HEK293 (cell line): ENCODE results near the gene CELSR1.

Experiments
- CTCF ChIP-seq: fragments of 450-650 bp; formaldehyde crosslinking; IDR thresholded peaks from 2 replicates; pipeline ENCODE4 v1.5.1; 2016; ENCODE audit warnings: missing biosample characterization, missing genetic modification characterization
- TCF7L2 ChIP-seq: IDR thresholded peaks from 2 replicates; pipeline ENCODE4 v1.6.1; 2011; ENCODE audit warnings: low read depth, mild to moderate bottlenecking, inconsistent platforms, low read length, moderate library complexity, borderline replicate concordance
- YY1 ChIP-seq: fragments of 450-650 bp; formaldehyde crosslinking; IDR thresholded peaks from 2 replicates; pipeline ENCODE4 v1.5.1; 2018; ENCODE audit warnings: missing biosample characterization, missing genetic modification characterization
- ZEB2 ChIP-seq: fragments of 450-650 bp; formaldehyde crosslinking; IDR thresholded peaks from 2 replicates; pipeline ENCODE4 v1.5.1; 2016; ENCODE audit warnings: missing biosample characterization, missing genetic modification characterization
- ZFP3 ChIP-seq: fragments of 450-650 bp; formaldehyde crosslinking; IDR thresholded peaks from 2 replicates; pipeline ENCODE4 v1.5.1; 2016; ENCODE audit warnings: low read depth, missing biosample characterization, missing genetic modification characterization
- ZFP69B ChIP-seq: fragments of 450-650 bp; formaldehyde crosslinking; IDR thresholded peaks from 2 replicates; pipeline ENCODE4 v1.5.1; 2016; ENCODE audit warnings: missing biosample characterization, missing genetic modification characterization
- ZNF10 ChIP-seq: fragments of 450-650 bp; formaldehyde crosslinking; IDR thresholded peaks from 2 replicates; pipeline ENCODE4 v1.5.1; 2017; ENCODE audit warnings: missing biosample characterization, missing genetic modification characterization
- ZNF121 ChIP-seq: fragments of 450-650 bp; formaldehyde crosslinking; IDR thresholded peaks from 2 replicates; pipeline ENCODE4 v1.5.1; 2016; ENCODE audit warnings: missing biosample characterization, missing genetic modification characterization
- ZNF48 ChIP-seq: fragments of 450-650 bp; formaldehyde crosslinking; IDR thresholded peaks from 2 replicates; pipeline ENCODE4 v1.5.1; 2016; ENCODE audit warnings: missing biosample characterization, missing genetic modification characterization

- TF ChIP-seq CTCF (tag by site-specific recombination) (no peak), YY1 (tag by site-specific recombination) (no peak), ZNF121 (no peak), ZNF10 (tag by site-specific recombination) (no peak), ZNF48 (tag by site-specific recombination) (no peak), ZEB2 (no peak), ZFP69B (tag by site-specific recombination) (no peak), TCF7L2 (no peak), ZFP3 (no peak)
Observed at GRCh38 chr22:46425016-46425415, 112.4 kb downstream of the CELSR1 start.
